PC-3 (cell line): Measurements from ENCODE around the gene ASB5.

Experiments
- EZH2phosphoT487 ChIP-seq: fragments of 300-600 bp; sonication (generic); IDR thresholded peaks from 2 replicates; pipeline ENCODE4 v1.6.1; 2018; ENCODE audit warnings: mild to moderate bottlenecking, antibody characterized with exemption, low read length, borderline replicate concordance
- TF ChIP-seq, protein P1 (sequence below): fragments of 300-600 bp; sonication (generic); conservative IDR thresholded peaks from 2 replicates; pipeline ENCODE4 v1.5.1; 2017; ENCODE audit warnings: antibody characterized with exemption, low read depth, mild to moderate bottlenecking, low read length

GRCh38 chr4:176291748-176292147 is 22.7 kb upstream of the ASB5 start:
- TF ChIP-seq, protein P1, sequence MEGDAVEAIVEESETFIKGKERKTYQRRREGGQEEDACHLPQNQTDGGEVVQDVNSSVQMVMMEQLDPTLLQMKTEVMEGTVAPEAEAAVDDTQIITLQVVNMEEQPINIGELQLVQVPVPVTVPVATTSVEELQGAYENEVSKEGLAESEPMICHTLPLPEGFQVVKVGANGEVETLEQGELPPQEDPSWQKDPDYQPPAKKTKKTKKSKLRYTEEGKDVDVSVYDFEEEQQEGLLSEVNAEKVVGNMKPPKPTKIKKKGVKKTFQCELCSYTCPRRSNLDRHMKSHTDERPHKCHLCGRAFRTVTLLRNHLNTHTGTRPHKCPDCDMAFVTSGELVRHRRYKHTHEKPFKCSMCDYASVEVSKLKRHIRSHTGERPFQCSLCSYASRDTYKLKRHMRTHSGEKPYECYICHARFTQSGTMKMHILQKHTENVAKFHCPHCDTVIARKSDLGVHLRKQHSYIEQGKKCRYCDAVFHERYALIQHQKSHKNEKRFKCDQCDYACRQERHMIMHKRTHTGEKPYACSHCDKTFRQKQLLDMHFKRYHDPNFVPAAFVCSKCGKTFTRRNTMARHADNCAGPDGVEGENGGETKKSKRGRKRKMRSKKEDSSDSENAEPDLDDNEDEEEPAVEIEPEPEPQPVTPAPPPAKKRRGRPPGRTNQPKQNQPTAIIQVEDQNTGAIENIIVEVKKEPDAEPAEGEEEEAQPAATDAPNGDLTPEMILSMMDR = no peak
- TF ChIP-seq EZH2phosphoT487 = no peak
